Rectal smooth muscle tissue (tissue), 1 donor: ENCODE measurements around the gene ACTRT2.

Experiments
- H3K27ac ChIP-seq: one replicate; pipeline ENCODE4 v1.7.0; 2013; ENCODE audit warnings: low read depth, low read length, inconsistent platforms
- H3K27me3 ChIP-seq: one replicate; pipeline ENCODE4 v1.7.0; 2013; ENCODE audit warnings: low read length; ENCODE audit not compliant: control insufficient read depth, insufficient read depth
- H3K36me3 ChIP-seq: one replicate; pipeline ENCODE4 v1.7.0; 2013; ENCODE audit warnings: low read length; ENCODE audit not compliant: control insufficient read depth, insufficient read depth
- H3K4me1 ChIP-seq: one replicate; pipeline ENCODE4 v1.7.0; 2013; ENCODE audit warnings: low read length; ENCODE audit not compliant: control insufficient read depth, insufficient read depth
- H3K4me3 ChIP-seq: one replicate; pipeline ENCODE4 v1.7.0; 2013; ENCODE audit warnings: low read length
- H3K9ac ChIP-seq: one replicate; pipeline ENCODE4 v1.7.0; 2013; ENCODE audit warnings: low read length

Gene ACTRT2

GRCh38 chr1:3069491-3070308 is 48.4 kb downstream of the ACTRT2 start:
- Histone ChIP-seq H3K9ac (no peak overlapping the region), H3K4me3 (peak overlapping the region; percentile 60), H3K4me1 (peaks cover 3% of the 10 kb centered on the region), H3K36me3 (no peaks in the 10 kb centered on the region), H3K27me3 (peaks cover 47% of the 10 kb centered on the region), H3K27ac (peak overlapping the region; percentile 40)

- H3K27ac ChIP-seq = no peak overlapping the region
- peak overlapping the region; percentile 60 for H3K4me3 ChIP-seq
- H3K36me3 ChIP-seq = no peaks in the 10 kb centered on the region
- no peak overlapping the region for H3K9ac ChIP-seq
- peaks cover 45% of the 10 kb centered on the region for H3K27me3 ChIP-seq
- peaks cover 3% of the 10 kb centered on the region for H3K4me1 ChIP-seq
Observed at GRCh38 chr1:3070309-3070643, 49.0 kb downstream of the ACTRT2 start.

- H3K4me3 ChIP-seq = peak overlapping the region; percentile 29
- H3K4me1 ChIP-seq = peaks cover 3% of the 10 kb centered on the region
- H3K9ac ChIP-seq = no peak overlapping the region
- H3K27ac ChIP-seq = no peak overlapping the region
- peaks cover 49% of the 10 kb centered on the region for H3K27me3 ChIP-seq
- H3K36me3 ChIP-seq = no peaks in the 10 kb centered on the region
Observed at GRCh38 chr1:3070644-3071564, 49.6 kb downstream of the ACTRT2 start.

GRCh38 chr1:3071565-3072390 is 50.5 kb downstream of the ACTRT2 start:
- no peak overlapping the region for H3K27ac ChIP-seq
- peaks cover 3% of the 10 kb centered on the region for H3K4me1 ChIP-seq
- H3K4me3 ChIP-seq = no peak overlapping the region
- peaks cover 44% of the 10 kb centered on the region for H3K27me3 ChIP-seq
- no peaks in the 10 kb centered on the region for H3K36me3 ChIP-seq
- H3K9ac ChIP-seq = no peak overlapping the region
